HG02840 (cell line): Measurements from ENCODE around the gene DENR.
A peak's percentile ranks its signal among the peaks of the same experiment; 100 is the strongest.
"Not testable (repeated sequence)": the region's sequence is repeated elsewhere in the genome, so short reads cannot be mapped to it uniquely, and the experiment has no call there.

ENCODE experiments used
- ATAC-seq: cut with Tn5 transposase; IDR thresholded peaks from one replicate; pipeline ENCODE4 v1.9.1; 2021; ENCODE audit warnings: mild to moderate bottlenecking, moderate library complexity, moderate number of reproducible peaks; ENCODE audit not compliant: unreplicated experiment, low FRiP score

Gene DENR

DNA sequence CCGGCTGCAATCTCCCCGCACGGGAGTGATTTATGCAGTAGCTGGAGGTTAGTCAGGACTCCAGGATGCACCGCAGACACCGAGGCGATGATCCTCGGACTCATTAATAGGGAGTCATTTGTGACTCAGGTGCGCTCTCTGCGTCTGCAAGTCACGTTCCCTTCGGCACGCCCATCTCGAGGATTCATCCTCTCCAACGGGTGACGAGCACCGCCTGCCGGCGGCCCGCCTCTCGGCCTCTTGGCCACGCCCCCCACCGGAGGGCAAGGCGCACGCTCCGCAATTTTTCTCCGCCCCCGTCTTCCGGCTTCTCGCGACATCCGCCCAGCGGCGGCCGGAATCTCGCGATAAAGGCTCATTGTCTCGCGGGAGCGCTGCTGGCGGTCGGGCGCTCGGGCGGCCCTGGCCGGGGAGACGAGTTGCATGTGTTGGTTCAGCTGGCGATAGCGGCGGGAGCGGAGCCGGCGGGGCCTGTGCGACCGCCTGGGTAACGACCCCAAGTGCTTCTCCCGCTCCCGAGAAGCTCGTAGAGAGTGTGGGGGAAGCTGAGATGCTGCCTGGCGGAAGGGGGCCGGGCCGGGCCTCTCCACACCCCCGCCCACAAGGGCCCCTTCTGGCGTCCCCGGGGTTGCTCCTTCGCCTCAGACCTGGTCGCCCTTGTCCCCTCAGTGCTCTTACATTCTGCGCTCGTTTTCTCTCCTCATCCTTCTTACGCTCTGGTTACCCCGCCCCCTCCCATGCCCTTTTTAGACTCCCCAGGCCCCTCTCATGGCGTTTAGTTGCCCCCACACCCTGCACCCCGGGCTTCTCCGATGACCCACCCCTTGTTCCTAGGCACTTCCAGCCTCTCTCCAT lies at the start of gene DENR:
Gene DENR (plus strand): TSS at position 361 of the 855 bp plus-strand sequence. CDS start 878 bp downstream, outside the sequence.
- ATAC-seq, result peak; percentile 94

DNA sequence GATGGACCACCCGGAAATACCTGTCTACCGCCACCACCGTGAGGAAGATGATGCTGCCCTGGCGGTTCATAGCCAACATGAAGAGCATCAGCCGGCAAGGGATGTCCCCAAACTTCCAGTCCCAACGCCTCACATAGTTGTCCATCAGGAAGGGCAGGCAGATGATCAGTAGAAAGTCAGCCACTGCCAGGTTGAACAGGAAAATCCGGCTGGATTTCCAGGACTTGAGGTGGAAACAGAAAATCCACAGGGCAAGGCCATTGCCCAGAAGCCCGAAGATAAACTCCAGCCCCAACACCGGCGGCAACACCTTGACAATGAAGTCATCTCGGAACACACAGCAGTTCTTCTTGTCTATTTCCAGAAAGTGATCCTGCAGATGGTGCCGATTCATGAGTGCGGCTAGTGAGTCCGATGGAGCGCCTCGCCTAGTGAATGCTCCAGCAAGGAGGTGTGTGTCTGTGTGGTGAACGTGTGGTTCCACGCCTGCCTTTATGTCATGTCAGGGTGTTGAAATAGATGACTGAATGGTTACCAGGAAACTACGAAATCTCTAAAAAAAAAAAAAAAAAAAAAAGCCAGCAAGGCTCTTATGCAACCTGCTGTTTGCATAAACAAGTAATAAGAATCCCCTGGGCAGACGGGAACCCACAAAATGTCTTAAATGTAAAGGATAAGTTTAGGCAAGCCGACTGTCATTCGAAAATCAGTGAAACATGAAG lies 49.6 kb upstream of the DENR start, which contains the start of gene HCAR2:
Gene HCAR2 (minus strand): TSS at position 468 of the 722 bp plus-strand sequence. CDS start 74 bp downstream, at position 394.
- ATAC-seq, result not testable (repeated sequence)

DNA sequence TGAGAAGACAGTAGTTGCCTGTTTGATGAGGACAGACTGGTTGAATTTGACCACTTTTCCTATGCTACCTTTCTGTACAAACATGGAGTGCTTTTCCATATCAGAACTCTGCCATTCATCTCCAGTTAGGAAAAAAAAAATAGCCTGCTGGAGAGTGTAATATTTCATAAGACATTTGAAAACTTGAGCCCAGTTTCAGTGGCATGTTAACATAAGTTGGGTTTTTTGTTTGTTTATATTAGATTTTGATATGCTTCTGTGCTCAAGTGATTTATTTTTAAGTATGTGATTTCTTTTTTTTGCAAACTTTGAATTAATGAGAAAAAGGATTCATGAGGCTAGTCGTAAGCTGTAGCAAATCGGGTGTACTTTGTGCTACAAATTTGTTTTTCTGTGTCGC lies 48.8 kb upstream of the DENR start:
- ATAC-seq, result not testable (repeated sequence)

DNA sequence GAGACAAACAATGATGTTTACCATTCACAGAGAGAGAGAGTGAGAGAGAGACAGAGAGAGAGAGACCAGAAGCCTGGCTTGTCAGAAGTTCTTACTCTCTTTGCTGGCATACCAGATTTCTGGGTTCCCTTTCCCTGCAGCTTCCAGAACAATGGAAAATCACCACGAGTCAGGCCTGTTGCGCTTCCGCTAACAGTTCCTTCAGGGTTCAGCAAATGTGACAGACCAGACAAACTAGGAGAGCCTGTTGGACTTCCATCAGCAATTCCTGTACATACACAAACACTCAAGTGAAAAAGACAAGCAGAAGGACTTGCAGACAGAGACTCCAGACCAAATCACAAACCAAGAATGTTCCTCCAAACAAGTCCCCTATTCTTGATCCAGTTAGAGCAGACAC lies 43.3 kb upstream of the DENR start:
- not testable (repeated sequence) for ATAC-seq

DNA sequence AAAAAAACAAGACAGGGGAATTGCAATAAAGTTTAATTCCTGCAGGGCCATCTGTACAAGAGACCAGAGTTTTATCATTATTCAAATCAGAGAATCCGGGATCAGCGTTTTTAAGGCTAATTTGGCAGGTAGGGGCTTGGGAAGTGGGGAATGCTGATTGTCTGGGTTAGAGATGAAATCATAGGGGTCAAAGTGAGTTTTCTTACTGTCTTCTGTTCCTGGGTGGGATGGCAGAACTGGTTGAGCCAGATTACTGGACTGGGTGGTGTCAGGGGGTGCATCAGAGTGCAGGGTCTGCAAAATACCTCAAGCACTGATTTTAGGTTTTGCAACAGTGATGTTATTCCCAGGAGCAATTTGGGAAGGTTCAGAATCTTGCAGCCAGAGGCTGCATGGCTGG lies 42.3 kb upstream of the DENR start:
- ATAC-seq, result not testable (repeated sequence)

- ATAC-seq, result not testable (repeated sequence)
Observed at GRCh38 chr12:122711266-122711665, 41.4 kb upstream of the DENR start.

DNA sequence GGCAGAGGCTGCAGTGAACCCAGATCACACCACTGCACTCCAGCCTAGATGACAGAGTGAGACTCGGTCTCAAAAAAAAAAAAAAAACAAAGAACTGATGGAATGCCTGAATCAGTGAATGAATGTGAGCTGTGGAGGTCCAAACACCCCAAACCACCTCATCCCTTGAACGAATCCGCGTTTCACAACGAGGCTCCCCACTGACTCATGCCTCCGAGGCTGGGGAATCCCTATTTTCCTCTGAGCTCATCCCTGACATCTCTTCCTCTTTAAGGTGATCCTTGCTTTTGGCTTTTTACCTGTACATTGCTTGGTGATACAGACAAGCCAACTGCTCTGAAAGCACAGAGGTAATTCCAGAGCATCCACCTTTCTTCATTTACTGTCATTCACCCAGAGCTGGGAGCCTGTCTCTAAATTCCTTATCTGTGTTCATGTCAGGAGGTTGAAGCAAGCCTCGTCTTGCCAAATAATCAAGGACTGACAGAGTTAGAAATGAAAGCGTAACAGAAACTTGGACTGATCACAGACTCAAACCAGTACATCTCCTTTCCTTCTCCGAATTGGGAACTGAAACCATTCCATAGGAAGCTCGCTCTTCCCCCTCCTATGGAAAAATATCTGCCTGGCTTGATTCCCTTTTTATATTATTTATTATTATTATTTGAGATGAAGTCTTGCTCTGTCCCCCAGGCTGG lies 39.0 kb upstream of the DENR start:
- ATAC-seq, result not testable (repeated sequence)

DNA sequence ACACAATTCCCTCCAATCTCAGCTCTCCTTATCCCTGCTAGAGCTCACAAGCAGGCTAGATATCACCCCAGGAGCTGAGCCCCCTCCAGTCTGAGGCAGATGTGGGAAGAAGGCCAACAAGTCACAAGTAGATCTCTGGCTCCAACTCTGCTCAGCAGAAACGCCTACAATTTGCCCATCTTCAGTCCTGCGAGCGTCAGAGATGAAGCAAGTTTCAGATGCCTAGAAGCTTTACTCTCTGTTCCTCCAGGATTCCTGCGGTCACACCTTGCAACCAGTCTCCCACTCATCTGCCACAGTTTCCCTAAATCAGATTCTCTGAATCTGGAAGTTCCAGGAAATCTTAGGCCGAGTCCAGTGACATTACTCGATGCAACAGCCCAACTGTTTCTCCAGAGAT lies 37.4 kb upstream of the DENR start:
- not testable (repeated sequence) for ATAC-seq

DNA sequence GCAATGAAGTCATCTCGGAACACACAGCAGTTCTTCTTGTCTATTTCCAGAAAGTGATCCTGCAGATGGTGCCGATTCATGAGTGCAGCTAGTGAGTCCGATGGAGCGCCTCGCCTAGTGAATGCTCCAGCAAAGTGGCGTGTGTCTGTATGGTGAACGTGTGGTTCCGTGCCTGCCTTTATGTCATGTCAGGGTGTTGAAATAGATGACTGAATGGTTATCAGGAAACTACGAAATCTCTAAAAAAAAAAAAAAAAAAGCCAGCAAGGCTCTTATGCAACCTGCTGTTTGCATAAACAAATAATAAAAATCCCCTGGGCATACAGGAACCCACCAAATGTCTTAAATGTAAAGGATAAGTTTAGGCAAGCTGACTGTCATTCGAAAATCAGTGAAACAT lies 36.0 kb upstream of the DENR start, which contains the start of gene HCAR3:
Gene HCAR3 (minus strand): TSS at position 154 of the 400 bp plus-strand sequence. CDS start 74 bp downstream, at position 80.
- not testable (repeated sequence) for ATAC-seq

DNA sequence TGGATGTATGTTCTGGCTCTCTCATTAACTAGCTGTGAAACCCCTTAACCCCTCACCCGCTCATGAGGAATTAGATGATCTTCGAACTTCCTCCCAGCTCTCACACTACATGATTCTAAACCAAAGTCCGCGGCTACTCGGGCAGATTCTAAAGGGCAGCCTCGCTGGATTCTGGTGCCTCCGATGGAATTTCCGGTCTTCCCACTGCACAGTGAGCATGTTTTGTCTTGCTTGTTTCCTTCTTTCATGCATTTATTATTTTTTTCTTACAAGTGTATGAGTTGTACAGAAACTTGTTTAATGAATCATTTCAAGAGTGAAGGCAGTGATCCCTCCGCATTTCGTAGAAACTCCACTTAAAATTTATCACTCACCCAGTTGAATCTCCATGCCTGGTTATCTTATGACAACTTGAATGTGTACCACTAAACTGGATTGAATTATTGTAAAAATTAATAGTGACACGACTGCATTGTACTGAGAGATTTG lies 31.5 kb upstream of the DENR start:
- no peak for ATAC-seq

DNA sequence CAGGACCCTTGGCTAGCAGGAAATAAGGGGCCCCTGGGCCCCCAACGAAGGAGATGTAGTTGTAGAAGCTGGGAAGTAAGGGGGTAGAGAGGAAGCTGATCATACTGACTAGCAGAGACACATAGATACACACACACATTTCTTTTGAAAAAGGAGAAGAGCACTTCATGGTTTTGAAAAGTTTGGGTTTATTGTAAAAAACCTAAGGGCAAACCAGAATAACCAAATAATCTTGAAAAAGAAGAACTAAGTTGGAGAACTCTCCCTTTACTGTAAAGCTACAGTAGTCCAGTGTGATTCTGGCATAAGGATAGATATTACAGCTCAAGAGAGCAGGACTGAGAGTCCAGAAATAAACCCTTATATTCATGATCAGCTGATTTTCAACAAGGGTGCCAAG lies 30.2 kb upstream of the DENR start:
- ATAC-seq, result no peak

DNA sequence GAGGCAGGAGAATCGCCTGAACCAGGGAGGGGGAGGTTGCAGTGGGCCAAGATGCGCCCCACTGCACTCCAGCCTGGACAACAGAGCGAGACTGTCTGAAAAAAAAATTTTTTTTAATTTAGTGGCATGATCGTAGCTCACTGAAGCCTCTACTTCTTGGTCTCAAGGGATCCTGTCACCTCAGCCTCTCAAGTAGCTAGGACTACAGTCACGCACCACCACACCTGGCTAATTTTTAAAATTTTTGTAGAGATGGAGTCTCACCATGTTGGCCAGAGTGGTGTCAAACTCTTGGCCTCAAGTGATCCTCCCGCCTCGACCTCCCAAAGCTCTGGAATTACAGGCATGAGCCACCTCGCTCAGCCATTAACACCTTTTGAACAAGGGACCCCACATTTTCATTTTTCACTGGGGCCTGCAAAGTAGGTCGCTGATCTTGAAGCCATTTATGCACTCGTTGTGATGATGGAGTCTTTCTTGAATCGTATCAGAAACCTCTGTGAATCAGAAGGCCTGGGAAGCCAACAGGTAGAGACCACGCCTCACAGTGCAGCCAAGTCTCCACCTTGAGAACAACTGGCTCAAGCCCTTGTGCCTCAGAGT lies 27.9 kb upstream of the DENR start:
- ATAC-seq, result no peak

- ATAC-seq, result no peak
Observed at GRCh38 chr12:122725452-122726079, 27.1 kb upstream of the DENR start.

DNA sequence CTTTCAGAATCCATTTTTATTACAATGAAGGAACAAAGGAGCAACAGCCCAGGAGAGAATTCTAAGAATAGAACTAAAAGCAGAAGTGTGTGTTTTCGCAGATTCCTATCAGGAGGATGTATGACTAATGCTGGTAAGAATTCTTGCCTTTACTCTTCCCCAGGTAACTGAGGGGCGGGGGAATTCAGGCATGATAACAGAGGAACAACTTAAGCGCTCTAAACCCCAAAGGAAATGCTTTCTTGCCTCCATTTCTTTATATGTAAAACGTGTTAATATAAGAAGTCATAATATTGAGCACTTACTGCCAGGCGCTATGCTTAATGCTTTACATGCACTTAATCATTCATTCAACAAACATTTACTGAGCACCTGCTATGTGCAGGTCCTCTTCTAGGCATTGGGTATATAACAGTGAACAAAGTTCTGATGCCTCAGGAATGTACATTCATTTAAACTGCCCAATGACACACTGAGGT lies 26.5 kb upstream of the DENR start:
- no peak for ATAC-seq

DNA sequence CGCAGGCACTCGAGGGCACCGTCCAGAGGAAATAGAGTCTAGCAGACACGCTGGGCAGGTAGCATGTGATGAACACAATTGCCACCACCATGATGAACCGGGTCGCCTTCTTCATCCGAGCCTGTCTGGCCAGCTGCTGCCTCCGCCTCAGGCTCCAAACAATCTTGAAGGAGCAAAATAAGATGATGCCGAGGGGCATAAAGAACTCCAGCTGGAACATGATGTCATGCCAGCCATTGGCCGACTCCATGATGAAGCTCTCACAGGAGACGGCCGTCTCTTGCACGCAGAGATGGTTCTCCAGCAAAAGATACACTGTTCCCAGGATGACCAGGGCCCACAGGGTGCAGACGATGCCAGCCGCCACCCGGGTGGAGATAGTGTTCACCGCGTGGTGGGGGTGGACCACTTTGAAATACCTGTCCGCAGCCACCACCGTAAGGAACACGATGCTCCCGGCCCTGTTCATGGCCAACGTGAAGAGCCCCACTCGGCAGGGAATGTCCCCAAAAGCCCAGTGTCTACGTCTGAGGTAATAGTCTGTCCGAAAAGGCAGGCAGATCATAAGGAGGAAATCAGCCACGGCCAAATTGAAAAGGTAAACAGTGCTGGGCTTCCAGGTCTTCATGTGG lies 22.9 kb upstream of the DENR start:
- ATAC-seq, result no peak

DNA sequence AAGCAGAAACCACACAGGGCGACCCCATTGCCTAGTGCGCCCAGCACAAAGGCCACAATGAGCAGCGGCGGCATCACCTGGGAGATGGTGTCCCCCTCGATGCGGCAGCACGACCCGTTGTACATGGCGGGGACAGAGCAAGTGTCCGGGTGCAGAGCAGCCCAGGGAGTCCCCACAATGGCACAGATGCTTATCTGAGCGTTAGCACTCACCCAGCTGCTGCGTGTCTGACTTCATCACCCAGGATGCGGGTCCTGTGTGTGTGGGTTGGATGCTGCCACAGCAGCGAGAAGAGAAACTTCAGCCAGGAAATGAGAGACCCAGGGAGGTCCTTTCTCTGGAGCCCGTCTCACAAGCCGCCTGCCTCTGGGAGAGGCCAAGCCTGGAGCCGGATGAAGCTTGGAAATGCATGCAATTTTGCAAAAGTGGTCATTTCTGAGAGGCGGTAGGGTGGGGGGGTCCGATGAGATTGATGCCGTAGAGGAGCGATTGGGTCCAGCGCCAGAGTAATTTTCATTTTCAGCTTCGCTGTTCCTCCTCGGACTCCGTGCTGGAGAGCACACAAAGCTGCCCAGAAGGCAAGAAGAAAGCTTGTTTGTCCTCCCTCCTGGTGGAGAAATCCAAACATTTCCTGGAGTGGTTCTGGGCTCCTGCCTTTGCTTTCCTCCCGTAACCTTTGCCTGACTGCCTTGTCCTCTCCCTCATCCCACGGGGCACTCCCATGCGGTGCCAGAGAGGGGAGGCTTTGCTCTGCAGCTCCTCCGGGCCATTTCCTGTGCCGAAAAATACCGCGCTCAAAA lies 22.2 kb upstream of the DENR start, which contains the start of gene HCAR1:
Gene HCAR1 (minus strand): TSS at position 630 of the 800 bp plus-strand sequence. CDS start 505 bp downstream, at position 125.
- ATAC-seq, result no peak

GRCh38 chr12:122732170-122732569 lies 20.5 kb upstream of the DENR start:
- ATAC-seq, result no peak

DNA sequence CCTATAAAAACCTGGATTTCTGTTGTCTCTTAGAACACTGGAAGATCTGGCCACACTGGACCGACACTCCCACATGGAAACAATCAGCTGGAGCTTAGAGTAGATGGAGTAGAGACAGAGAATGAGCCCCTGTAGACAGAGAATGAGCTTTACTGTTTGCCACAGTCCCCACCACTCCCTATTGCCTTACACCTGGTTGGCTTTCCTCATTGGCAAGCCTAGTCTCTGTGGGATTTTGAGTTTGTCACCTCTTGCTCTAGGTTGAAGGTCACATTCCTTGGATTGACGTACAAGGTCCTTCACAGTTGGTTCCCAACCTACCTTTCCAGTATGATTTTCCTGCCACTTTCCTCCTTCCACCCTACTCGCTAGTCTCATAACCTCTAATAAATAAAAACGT lies 20.0 kb upstream of the DENR start:
- no peak for ATAC-seq
